Measurements from ENCODE around the gene CREB3L2. TPM values are rescaled to one million over a fixed set of nuclear protein-coding genes. Genes with fewer than 3 reads are reported as not detected.

Gene CREB3L2
- total and polyA plus RNA-seq, 2 donors (not counting 1 experiment from before 2014, with no cell fraction given), result 13.8 to 25.1 TPM

- H3K27ac Mint-ChIP-seq, result no peak overlapping the region
- DNase-seq, result peak; percentile 71
These were observed 16.5 kb downstream of the CREB3L2 start for GRCh38 chr7:137985253-137985896.

More at GRCh38 chr7:137985253-137985896, 16.5 kb downstream of the CREB3L2 start:
- TF ChIP-seq, protein P1, sequence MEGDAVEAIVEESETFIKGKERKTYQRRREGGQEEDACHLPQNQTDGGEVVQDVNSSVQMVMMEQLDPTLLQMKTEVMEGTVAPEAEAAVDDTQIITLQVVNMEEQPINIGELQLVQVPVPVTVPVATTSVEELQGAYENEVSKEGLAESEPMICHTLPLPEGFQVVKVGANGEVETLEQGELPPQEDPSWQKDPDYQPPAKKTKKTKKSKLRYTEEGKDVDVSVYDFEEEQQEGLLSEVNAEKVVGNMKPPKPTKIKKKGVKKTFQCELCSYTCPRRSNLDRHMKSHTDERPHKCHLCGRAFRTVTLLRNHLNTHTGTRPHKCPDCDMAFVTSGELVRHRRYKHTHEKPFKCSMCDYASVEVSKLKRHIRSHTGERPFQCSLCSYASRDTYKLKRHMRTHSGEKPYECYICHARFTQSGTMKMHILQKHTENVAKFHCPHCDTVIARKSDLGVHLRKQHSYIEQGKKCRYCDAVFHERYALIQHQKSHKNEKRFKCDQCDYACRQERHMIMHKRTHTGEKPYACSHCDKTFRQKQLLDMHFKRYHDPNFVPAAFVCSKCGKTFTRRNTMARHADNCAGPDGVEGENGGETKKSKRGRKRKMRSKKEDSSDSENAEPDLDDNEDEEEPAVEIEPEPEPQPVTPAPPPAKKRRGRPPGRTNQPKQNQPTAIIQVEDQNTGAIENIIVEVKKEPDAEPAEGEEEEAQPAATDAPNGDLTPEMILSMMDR (IDR thresholded peaks at IDR 0.05), result no peak
- TF ChIP-seq EZH2 (IDR thresholded peaks at IDR 0.05; ENCODE audit: borderline replicate concordance, insufficient read depth, low read depth, low read length, poor library complexity, severe bottlenecking), result no peak
- Histone ChIP-seq H3K4me1 (ENCODE audit: control insufficient read depth in 2 of 2, insufficient read depth in 2 of 2, low read length in 2 of 2) (peaks cover 75 to 84% of the 10 kb centered on the region in 2 donors), H4K20me1 (ENCODE audit: control insufficient read depth, insufficient read depth, low read length, poor library complexity, severe bottlenecking) (no peaks in the 10 kb centered on the region), H3K4me3 (ENCODE audit: control extremely low read depth in 1 of 5, extremely low read depth in 1 of 5, insufficient read depth in 1 of 5, low read depth in 2 of 5, low read length in 4 of 5) (peak overlapping the region in 1 of 5 experiments; percentile 31), H3K9ac (ENCODE audit: low read length) (peak overlapping the region; percentile 28), H2AFZ (ENCODE audit: insufficient read depth, low read depth, low read length, poor library complexity, severe bottlenecking) (peak overlapping the region; percentile 17), H3K36me3 (replicated peaks in 1 of 2; ENCODE audit: control extremely low read depth in 1 of 2, control insufficient read depth in 1 of 2, extremely low read depth in 1 of 2, insufficient read depth in 2 of 2, low read length in 1 of 2) (no peaks in the 10 kb centered on the region), H3K4me2 (replicated peaks; ENCODE audit: low read depth, low read length, poor library complexity, severe bottlenecking) (peak overlapping the region; percentile 59), H3K9me3 (ENCODE audit: control extremely low read depth in 1 of 3, control insufficient read depth in 2 of 3, insufficient read depth in 1 of 3, low read length in 2 of 3) (peaks cover 0 to 19% (median 9%) of the 10 kb centered on the region in 3 donors), H3K27me3 (replicated peaks in 1 of 4; ENCODE audit: control extremely low read depth in 1 of 4, control insufficient read depth in 3 of 4, insufficient read depth in 4 of 4, low read length in 3 of 4) (no peaks in the 10 kb centered on the region), H3K79me2 (ENCODE audit: control insufficient read depth, insufficient read depth, low read length) (peaks cover 74% of the 10 kb centered on the region), H3K27ac (ENCODE audit: low read length in 2 of 2) (peak overlapping the region; percentile 89 to 94)
- ChIA-PET POLR2A (no interaction called here), CTCF (interaction anchor here (0.7 to 3.2 kb wide), 7 partner anchors 17 to 81 kb away, joined by 3 to 32 read pairs (median 6); partner anchors contain the start of gene CREB3L2)
- Mint-ChIP-seq H3K4me3 (peak overlapping the region; percentile 58), H3K9me3 (ENCODE audit: insufficient read depth) (peaks cover 6% of the 10 kb centered on the region), H3K27me3 (no peaks in the 10 kb centered on the region), H3K4me1 (peaks cover 30% of the 10 kb centered on the region)
- intact Hi-C loops (cut with micrococcal nuclease), result loop anchor here (2.0 kb wide), 1 partner anchor 17 kb away; the partner anchor contains the start of gene CREB3L2
- ATAC-seq (ENCODE audit: low read depth), result peak; percentile 73
- WGBS (ENCODE audit: insufficient coverage), result 91% methylated on average over 6 of the region's 8 CpGs

Data from B cell (primary cell).